Skeletal muscle satellite cell (primary cell): ENCODE measurements around the gene IYD.

Source experiments
- H3K27me3 ChIP-seq: 2 replicates; pipeline ENCODE4 v1.7.0; 2013; ENCODE audit warnings: low read length; ENCODE audit not compliant: control insufficient read depth, insufficient read depth
- H3K36me3 ChIP-seq: 2 replicates; pipeline ENCODE4 v1.7.0; 2013; ENCODE audit warnings: mild to moderate bottlenecking, control low read depth, low read length; ENCODE audit not compliant: insufficient read depth
- H3K4me1 ChIP-seq: 2 replicates; pipeline ENCODE4 v1.7.0; 2013; ENCODE audit warnings: low read length; ENCODE audit not compliant: control insufficient read depth, insufficient read depth
- H3K4me2 ChIP-seq: 2 replicates; pipeline ENCODE4 v1.7.0; 2013; ENCODE audit warnings: mild to moderate bottlenecking, low read length
- H3K4me3 ChIP-seq: 2 replicates; pipeline ENCODE4 v1.7.0; 2013; ENCODE audit warnings: low read length
- H3K9ac ChIP-seq: 2 replicates; pipeline ENCODE4 v1.7.0; 2013; ENCODE audit warnings: mild to moderate bottlenecking, low read depth, low read length, moderate library complexity
- H3K9me3 ChIP-seq: replicated peaks from 2 replicates; pipeline ENCODE4 v1.7.0; 2013; ENCODE audit warnings: mild to moderate bottlenecking, control low read depth, low read length

IYD gene

DNA sequence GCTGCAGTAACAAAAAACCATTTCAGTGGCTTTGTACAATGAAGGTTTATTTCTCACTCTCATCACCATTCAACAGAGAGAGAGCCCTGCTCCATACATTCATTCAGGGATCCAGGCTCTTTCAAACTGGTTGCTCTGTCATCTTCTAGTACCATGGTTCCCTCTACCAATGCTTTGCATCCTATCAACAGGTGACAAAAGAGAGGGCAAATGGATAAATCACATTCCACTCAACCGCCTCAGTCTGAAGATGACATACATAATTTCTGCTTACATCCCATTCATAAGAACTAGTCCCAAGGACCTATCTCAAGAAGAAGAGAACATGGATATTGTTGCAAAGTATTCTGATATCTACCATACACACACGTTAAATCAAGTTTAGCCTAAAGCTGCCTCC is 51.6 kb downstream of the IYD start:
- Histone ChIP-seq H3K36me3 (no peaks in the 10 kb centered on the region), H3K4me3 (no peak overlapping the region), H3K4me1 (peaks cover 12% of the 10 kb centered on the region), H3K9ac (no peak overlapping the region), H3K9me3 (no peaks in the 10 kb centered on the region), H3K4me2 (no peak overlapping the region), H3K27me3 (peaks cover 27% of the 10 kb centered on the region)

DNA sequence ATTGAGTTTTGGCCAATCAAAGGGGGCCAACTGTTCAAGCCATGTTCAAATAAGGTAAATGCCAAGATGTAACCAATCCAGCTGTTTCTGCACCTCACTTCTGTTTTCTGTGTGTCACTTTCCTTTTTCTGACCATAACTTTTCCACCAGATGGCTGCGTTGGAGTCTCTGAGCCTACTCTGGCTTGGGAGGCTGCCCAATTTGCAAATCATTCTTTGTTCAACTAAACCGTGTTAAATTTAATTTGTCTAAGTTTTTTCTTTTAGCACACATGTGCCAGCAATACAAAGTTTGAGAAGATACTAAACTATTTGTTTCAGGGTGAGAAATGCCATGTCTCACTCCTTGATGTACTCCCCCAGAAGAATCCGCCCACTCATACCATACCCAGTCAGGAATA is 52.1 kb downstream of the IYD start:
- peaks cover 12% of the 10 kb centered on the region for H3K4me1 ChIP-seq
- H3K4me3 ChIP-seq = no peak overlapping the region
- H3K27me3 ChIP-seq = peaks cover 24% of the 10 kb centered on the region
- no peaks in the 10 kb centered on the region for H3K9me3 ChIP-seq
- H3K9ac ChIP-seq = no peak overlapping the region
- H3K4me2 ChIP-seq = no peak overlapping the region
- no peaks in the 10 kb centered on the region for H3K36me3 ChIP-seq

DNA sequence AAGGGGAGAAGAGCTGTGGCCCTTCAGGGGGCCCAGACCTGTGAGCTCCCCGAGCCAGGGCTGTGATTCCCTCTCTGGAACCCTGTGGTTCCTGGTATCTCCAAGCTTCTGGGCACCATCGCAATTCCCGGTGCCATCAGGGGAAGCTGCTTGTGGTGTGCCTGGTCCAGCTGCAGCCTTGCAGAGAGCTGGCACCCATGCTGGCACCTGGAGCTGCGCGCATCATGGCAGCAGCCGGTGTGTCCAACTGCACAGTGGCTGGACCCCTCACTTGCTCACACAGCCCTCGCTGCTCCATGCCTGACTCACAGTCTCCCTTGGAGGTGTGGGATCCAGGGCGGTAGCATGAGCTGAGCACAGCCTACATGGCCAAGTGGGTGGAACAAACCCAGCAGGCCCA is 56.7 kb downstream of the IYD start:
- Histone ChIP-seq H3K9ac (no peak overlapping the region), H3K9me3 (no peaks in the 10 kb centered on the region), H3K4me2 (no peak overlapping the region), H3K4me3 (no peak overlapping the region), H3K27me3 (peaks cover 16% of the 10 kb centered on the region), H3K36me3 (no peaks in the 10 kb centered on the region), H3K4me1 (no peaks in the 10 kb centered on the region)

DNA sequence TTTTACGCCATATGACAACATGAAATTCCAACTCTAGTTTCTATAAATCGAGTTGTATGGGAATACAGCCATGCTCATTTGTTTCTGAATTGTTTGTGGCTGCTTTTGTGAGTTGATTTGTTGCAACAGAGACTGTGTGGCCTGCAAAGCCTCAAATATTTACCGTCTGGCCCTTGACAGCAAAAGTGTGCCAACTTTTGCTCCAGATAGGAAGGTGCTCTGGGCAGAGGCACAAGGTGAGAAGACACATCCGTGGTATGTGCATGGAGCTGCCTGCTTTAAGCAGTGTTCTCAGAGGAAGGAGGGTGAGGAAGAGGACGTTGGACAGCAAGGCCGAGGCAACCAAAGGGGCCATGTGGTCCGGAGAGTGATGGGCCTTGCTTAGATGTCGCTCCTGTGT is 57.4 kb downstream of the IYD start:
- Histone ChIP-seq H3K4me2 (no peak overlapping the region), H3K4me3 (no peak overlapping the region), H3K9ac (no peak overlapping the region), H3K36me3 (no peaks in the 10 kb centered on the region), H3K9me3 (no peaks in the 10 kb centered on the region), H3K4me1 (no peaks in the 10 kb centered on the region), H3K27me3 (peaks cover 11% of the 10 kb centered on the region)

DNA sequence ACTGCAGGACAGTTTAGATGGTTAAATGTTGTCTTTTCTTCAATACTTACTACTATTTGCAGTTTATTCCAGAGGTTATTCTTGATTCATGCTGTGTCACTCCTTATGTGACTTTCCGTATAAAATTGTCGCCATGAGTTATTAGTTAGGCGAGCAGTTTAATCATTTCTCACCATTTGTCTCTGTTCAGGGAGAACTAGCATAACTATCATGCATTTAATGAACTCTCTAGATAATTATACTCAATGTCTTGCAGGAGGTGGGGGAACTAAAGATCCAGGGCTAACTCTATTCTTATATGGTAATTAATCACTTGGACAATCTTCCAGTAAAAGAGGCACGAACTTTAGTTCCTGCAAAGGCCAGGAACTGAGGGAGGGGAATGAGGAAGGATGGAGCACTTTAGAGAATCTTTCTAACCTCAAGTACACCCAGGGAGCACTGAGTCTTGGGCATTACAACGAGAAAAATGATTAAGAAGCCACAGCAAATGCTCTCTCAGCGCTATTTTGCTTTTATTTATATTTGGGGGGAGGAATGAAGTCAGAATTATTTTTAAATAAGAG is 58.3 kb downstream of the IYD start:
- Histone ChIP-seq H3K4me3 (no peak overlapping the region), H3K27me3 (peaks cover 7% of the 10 kb centered on the region), H3K36me3 (no peaks in the 10 kb centered on the region), H3K4me1 (no peaks in the 10 kb centered on the region), H3K9ac (no peak overlapping the region), H3K9me3 (no peaks in the 10 kb centered on the region), H3K4me2 (no peak overlapping the region)

DNA sequence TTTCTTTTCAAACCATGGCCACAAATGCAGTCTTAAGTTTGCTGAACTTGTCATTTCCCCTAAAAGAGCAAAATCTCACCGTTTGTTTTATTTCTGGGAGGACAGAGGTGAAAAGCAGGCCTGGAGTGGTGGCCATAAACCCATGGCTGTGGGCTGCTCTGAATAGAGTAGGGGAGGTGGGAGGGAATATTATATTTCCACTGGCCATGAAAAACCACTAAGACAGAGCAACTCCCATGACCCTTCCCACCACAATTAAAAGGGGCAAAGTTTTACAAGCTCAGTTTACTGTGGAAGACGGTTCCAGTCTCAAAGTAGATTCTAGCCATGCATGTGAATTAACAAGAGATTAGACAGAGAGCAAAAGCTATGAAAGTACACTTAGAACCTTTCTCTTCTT is 59.0 kb downstream of the IYD start:
- Histone ChIP-seq H3K36me3 (no peaks in the 10 kb centered on the region), H3K9me3 (no peaks in the 10 kb centered on the region), H3K27me3 (peaks cover 4% of the 10 kb centered on the region), H3K4me2 (no peak overlapping the region), H3K4me1 (no peaks in the 10 kb centered on the region), H3K9ac (no peak overlapping the region), H3K4me3 (no peak overlapping the region)

DNA sequence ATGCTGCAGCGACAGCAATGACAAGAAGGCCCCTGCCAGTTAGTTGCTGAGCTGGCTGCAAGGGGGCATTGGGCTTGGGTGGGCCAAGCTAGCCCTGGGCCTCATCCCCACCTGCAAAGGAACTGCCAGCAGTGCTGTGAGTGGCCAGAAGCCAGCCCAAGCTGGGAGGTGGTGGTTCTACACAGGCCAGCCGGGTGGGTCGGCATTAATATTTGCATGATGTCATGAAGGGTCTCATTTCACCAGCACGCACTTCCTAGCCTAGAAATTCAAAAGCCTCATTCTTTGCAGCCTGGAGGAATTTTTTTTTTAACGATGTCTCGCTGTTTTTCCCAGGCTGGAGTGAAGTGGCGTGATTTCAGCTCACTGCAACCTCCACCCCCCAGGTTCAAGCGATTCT is 62.0 kb downstream of the IYD start:
- Histone ChIP-seq H3K36me3 (no peaks in the 10 kb centered on the region), H3K4me3 (no peak overlapping the region), H3K27me3 (peaks cover 8% of the 10 kb centered on the region), H3K4me1 (no peaks in the 10 kb centered on the region), H3K9me3 (no peaks in the 10 kb centered on the region), H3K4me2 (no peak overlapping the region), H3K9ac (no peak overlapping the region)

DNA sequence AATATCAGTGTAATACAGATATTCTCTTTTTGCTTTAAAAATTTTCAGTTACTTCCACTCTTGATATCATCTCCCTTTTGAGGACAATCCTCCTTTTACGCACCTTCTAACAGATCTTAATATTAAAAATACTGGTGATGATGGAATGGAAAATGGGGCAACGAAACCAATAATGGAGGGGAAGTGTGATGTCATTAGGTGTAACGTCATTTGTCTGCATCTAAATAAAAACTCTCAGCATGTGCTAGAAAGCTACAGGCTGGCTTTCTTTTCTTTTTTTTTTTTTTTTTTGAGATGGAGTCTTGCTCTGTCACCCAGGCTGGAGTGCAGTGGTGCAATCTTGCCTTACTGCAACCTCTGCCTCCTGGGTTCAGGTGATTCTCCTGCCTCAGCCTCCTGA is 66.5 kb downstream of the IYD start:
- Histone ChIP-seq H3K4me2 (no peak overlapping the region), H3K36me3 (no peaks in the 10 kb centered on the region)

DNA sequence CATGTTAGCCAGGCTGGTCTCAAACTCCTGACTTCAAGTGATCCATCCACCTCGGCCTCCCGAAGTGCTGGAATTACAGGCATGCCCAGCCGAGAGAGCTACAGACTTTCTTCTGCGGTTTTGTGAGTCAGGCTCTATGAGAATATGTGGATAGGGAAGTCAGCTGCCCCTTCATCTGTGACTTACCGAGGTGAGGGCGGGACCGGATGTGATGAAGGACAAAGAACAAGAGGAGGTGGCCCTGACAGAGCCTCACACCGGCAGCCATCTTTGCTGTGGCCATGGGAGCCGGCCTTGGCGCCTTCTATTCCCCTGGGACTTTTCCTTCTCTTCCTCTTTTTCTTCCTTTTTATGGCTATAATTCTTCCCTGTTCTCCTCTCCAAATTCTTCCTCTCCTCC is 67.0 kb downstream of the IYD start:
- Histone ChIP-seq H3K9me3 (no peaks in the 10 kb centered on the region), H3K36me3 (no peaks in the 10 kb centered on the region), H3K4me3 (no peak overlapping the region), H3K4me2 (no peak overlapping the region), H3K27me3 (peaks cover 8% of the 10 kb centered on the region), H3K9ac (no peak overlapping the region), H3K4me1 (no peaks in the 10 kb centered on the region)

More for the DNA sequence above, 66.5 kb downstream of the IYD start:
- Histone ChIP-seq H3K9me3 (no peaks in the 10 kb centered on the region), H3K4me1 (no peaks in the 10 kb centered on the region), H3K9ac (no peak overlapping the region), H3K27me3 (peaks cover 8% of the 10 kb centered on the region), H3K4me3 (no peak overlapping the region)

DNA sequence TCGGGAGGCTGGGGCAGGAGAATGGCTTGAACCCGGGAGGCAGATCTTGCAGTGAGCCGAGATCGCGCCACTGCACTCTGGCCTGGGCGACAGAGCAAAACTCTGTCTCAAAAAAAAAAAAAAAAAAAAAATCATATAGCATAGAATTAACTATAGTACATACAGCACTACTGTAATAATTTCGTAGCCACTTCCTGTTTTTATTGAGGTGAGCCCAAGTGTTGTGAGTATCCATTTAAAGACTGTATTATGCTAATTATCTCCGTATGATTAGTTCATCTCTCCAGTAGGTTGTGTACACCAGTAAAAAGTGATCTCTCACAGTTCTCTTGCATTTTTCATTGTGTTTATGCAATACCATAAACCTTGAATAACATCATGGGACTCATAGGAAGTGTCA is 70.6 kb downstream of the IYD start:
- Histone ChIP-seq H3K9me3 (no peaks in the 10 kb centered on the region), H3K4me2 (no peak overlapping the region), H3K36me3 (no peaks in the 10 kb centered on the region), H3K27me3 (peaks cover 8% of the 10 kb centered on the region), H3K4me3 (no peak overlapping the region), H3K9ac (no peak overlapping the region), H3K4me1 (no peaks in the 10 kb centered on the region)

DNA sequence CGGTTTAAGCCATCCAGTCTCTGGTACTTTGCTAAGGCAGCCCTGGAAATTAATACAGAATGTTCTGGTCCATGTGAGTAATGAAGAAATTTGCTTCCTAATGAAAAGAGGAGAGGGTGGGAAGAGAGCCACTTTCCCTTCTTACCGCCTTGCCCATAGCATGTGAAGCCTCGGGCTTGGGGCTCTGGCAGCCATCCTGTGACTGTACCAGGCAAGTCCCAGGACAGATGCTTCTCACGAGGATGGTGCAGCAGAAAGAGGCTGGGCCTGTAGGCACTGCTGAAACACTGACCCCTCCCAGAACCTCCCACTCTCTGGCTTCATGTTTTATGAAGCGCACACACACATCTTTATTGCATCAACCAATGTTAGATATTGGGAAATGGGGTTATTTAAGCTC is 74.8 kb downstream of the IYD start:
- H3K4me3 ChIP-seq = no peak overlapping the region

DNA sequence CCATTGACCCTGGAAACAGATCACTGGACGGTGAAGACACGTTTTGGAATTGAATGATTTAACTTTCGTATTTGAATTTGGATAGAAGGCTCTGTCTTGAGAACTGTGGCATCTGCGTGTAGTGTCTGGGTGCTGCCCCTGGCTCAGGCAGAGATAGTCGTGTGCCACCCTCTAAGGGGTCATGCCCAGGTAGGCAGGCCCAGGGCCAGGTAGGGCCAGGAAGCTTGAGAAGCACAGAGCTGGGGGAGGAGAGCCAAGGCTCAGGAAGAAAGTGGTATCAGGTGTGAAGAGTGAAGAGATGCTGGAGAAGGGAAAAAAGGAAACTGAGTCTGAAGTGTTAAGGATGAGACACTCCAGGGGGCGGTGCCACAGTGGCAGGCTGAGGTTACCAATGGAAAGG is 75.5 kb downstream of the IYD start:
- peaks cover 4% of the 10 kb centered on the region for H3K27me3 ChIP-seq
- no peak overlapping the region for H3K9ac ChIP-seq
- no peaks in the 10 kb centered on the region for H3K4me1 ChIP-seq
- no peak overlapping the region for H3K4me2 ChIP-seq
- no peaks in the 10 kb centered on the region for H3K9me3 ChIP-seq
- no peaks in the 10 kb centered on the region for H3K36me3 ChIP-seq
- no peak overlapping the region for H3K4me3 ChIP-seq

More for the DNA sequence above, 74.8 kb downstream of the IYD start:
- Histone ChIP-seq H3K9ac (no peak overlapping the region), H3K4me1 (no peaks in the 10 kb centered on the region), H3K27me3 (peaks cover 4% of the 10 kb centered on the region), H3K9me3 (no peaks in the 10 kb centered on the region), H3K36me3 (no peaks in the 10 kb centered on the region), H3K4me2 (no peak overlapping the region)
